GDM1 (cell line): ENCODE measurements around the gene HDAC4.

Source experiments
- DNase-seq: peaks from one replicate; lab custom pipeline; 2025; lab: John Stamatoyannopoulos, UW

Gene HDAC4

DNA sequence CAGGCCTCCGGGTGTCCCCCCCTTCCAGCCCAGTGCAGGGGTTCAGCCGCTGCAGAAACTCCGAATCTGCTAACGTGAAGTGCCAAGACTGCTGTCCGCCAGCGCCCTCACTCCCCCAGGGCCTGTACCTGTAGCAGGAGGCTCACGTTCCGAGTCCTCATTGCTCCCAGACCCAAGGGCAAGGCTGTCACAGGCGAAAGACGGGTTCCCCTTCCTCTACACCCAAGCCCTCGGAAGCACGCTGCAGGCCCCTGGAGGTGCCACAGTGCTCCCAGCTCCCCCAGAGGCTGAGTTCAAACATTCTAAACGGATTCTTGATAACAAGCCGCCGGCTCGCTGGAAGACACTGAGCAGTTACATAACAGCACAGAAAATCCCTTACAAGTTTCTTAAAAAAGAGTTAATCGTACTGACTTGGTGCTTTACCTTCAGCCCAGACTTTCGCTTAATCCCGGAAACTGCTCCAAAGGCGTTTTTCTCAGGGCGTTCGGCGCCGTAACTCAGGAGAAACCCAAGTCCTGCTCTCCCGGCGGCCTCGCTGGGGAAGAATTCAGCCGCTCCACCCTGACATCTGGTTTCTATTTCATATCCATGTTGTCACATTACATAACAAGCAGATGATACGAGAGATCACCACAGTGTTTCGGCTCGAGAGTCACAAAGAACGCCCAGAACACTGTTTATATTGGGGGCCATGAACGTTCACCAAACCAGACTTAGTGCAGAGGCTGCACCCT, 92.0 kb downstream of the HDAC4 start:
- DNase-seq: no peak

DNA sequence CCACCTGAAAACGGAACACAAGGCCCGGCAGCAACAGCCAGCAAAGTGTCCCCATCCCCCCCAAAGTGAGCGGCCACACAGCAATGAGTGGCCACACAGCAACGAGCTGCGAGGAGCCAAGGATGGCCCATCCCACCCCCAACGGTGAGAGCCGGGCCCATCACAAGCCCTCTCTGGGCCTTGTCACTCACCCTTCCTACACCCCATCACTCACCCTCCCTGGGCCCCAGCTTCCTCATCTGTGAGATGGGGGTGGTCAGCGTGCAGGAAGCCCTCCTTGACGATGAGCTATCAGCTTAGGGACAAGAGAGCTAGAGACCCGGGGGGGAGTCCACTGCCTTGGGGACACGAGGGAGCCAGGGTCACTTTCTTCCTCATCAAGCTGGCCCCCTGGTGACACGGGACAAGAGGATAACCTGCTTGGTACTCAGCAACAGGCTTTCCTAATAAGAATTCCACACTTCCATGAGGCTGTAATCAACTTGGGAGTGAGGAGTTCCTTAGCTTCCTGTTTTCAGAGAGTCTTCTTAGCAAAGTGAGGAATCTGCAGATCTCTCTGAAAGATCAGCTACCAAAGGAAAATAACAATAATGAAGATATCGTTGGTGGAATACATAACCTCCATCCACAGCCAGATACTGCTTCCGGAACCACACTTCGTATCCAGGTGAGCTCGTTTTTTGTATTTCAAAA, 92.8 kb downstream of the HDAC4 start:
- DNase-seq: no peak

DNA sequence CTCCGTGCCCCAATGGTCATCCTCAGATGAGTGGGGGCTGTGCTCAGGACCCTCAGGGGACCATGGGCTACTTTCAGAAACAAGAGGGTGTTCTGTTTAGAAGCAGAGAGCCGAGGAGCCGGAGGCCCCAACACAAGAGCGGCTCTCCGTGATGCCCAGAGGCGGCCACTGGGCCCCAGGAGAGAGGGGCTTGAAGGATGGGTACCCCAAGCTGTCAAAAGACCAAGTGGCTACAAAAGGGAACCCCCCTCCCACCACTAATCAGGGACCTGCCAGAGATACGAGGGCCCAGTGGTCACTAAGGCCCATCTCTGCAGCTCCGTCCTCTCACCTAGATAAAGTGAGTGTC, 93.6 kb downstream of the HDAC4 start:
- DNase-seq: no peak

DNA sequence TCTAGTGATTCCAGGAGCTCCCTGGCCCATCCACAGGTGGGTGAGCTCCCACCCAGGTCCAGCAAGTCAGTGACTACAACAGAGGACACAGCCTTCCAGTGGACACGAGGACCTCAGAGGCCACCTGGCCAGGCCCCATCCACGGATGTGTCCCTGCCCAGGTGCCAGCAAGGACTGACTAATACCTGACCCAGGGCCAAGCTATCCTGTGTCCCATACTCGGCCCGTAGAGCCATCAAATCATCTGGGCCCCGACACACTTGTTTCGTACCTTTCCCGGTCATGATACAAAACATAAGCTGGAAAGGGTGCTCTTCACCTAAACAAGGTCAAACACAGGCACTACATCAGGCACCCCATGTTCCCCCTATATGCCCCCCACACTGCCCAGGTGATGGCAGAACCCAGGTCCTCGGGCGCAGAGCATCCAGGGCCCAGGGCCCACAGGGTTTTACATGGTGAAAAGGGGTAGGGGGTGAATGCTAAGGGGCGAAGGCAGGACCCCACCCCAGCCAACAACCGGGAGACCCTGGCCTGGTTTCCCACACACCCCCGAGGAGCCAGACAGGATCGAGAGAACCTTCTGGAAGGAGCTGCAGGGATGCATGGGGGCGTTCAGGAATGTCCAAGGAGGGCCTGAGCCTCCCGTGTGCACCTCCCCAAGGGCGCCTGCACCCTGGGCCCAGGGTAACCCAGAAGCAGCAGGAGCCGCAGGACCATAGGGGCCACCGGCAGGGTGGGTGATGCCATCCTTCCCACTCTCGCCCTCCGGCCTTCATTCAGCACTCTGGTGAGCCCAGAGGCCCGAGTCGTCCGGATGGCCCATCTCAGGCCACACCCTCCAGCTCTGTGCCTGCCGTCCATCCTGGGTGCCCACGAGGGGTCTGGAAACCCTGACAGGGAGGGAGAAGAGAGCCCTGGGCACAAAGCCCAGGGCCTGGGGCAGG, 94.3 kb downstream of the HDAC4 start:
- no peak for DNase-seq

DNA sequence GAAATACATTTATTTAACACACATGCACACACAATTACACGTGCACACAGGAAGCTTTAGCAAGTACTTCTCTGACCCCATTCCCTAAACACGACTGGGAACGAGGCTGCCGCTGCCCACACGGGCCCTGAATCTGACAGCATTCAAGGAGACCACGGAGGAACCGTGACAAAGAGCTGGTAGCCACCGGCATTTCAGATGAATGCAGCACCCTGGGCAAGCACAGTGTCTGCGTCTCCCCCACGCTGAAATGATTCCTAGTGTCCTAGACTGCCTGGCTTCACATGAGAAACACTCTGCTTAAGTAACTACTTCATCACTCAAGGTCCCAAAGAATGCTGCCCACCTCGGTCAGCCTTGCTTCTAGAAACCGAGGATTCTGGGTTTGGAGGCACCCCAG, 95.0 kb downstream of the HDAC4 start:
- no peak for DNase-seq

DNA sequence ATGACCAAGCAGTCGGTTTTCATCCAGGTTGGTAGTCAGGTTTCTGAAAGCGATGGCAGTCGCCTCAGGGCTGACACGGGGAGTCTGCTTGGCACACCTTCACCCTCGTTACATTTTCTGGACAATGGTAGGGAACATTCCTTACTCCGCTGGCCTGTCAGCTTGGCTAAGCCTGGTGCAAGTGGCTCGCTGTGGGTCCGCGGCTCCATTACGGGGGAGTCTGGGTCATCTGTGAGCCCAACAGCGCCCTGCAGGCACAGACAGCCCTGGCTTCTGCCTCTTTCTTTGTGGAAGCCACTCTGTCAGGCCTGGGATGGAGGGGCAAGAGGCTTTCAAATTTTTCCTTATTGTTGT, 95.6 kb downstream of the HDAC4 start:
- DNase-seq: no peak

DNA sequence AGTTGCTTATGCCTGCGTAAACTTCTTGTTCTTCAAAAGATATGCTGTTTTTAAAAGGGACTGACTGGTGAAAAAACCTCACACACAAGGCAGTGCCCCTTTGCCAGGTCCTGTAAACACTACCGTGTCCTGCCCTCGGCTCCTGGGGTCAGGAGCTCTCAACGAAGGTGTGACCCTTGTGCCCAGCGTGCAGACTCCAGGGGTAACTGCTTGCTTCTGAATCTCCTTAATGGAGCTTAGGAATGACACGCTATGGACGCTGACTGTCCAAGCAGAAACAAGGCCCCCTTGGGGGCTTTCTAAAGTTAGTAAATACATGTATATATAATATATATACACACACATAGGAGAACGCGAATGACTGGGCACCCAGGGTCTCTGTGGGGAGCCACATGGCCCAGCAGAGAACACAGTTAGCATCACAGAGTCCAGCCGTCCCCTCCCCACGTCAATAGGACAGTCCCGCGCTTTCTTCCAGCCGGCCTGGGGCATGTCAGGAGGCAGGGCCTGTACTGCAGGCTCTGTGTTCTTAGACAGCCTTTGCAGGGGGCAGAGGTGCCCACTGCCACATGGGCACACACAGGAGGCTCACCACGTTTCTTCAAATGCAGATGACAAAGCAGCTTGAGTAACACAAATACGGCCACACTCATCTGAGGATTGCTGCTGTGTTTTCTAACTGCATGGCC, 96.1 kb downstream of the HDAC4 start:
- DNase-seq: no peak

DNA sequence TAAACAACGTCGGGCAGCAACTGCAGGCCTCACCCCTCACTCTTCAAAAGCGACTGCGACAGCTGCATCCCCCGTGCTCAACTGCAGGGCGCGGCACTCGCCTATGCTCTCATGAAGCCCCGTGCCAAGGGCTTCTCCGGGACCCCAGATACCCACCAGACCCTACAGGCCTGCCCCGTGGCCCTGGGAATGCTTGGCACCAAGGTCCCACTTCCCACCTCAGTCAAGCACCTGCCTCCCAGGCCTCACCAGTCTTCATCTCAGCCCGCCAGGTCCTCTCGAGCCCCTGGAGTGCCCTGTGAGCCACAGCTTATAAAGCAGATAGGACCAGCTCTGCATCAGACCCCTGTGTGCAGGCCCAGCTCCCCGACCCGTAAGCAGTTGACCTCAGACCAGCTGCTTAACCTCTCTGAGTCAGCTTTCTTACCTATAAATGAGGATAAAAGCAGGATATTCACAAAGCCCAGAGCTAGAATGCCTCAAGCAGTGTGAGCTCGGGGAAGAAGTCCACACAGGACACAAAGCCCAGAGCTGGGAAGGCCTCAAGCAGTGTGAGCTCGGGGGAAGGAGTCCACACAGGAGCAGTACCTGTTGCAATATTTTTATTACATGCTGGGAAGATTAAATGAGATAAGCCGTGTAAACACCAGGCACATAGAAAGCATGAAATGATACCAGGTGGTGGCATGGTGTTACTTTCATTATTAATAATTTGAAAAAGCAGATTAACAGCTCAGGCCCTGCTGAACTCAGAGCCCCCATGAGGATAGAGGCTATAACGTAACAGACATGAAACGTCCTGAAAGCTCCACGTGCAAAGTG, 96.9 kb downstream of the HDAC4 start:
- no peak for DNase-seq

DNA sequence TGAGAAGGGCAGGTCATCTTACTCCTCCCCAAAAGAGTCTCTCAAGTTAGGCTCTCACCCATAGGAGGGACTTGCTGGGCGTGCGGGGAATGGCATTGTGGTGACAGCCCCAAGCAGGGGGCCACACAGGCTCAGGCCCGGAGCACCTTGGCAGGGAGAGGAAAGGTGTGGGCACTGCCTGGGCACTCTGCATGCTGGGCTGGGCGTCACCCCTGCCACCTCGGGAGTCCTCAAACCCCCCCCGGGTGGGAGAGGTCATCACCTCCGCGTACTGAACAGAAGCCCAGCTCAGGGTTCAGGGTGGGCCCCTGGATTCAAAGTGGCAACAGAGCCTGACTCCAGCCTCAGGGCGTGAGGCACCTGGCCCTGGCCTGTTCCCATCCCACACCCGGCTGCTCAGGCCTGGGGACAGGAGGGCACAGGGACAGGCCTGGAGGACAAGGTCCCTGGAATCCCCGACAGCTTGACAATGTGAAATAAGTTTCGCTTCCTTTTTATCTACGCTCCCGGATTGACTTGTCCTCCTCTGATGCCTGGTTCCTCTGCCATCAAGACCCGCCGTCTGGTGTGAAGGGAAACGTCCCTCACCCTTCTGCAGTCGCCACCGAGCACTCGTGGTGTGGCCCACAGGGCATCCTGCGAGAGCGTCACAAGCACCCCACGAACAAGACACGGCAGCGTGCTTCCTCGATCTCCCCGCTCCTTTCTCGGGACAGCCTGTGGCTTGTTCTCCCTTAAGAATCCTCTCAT, 97.8 kb downstream of the HDAC4 start:
- DNase-seq: no peak

DNA sequence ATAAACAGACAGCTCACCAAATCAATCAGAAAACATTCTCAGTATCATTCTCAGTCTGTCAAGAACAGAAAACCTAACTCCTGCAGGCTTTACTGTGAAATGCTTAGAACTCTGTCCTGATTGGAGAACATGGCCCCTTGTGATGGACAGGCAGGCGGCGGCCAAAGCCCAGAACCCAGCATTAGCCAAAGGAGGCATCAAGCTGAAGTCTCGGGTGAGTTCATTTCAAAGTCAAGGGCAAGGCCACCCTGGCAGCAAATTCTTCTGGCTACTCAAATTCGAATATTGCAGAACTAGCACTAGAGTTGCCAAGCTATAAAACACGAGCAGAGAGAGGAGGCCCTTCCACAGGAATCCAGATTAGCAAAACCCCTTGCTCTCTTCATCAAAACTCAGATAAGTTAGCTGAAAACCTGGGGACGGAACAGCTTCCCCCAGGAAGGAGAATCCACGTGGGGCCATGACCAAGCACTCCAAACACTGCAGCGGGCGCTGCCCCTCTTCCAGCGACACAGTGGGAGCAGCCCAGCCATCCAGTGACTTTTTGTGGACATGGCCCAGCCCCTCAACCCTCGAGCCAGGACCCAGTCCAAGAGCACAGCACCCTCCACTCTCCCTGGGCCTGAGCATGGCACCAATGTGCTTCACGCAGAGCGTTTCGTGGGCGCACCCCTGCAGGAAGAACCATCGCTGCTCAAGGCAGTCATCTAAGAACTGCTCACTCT, 98.6 kb downstream of the HDAC4 start:
- DNase-seq: no peak

DNA sequence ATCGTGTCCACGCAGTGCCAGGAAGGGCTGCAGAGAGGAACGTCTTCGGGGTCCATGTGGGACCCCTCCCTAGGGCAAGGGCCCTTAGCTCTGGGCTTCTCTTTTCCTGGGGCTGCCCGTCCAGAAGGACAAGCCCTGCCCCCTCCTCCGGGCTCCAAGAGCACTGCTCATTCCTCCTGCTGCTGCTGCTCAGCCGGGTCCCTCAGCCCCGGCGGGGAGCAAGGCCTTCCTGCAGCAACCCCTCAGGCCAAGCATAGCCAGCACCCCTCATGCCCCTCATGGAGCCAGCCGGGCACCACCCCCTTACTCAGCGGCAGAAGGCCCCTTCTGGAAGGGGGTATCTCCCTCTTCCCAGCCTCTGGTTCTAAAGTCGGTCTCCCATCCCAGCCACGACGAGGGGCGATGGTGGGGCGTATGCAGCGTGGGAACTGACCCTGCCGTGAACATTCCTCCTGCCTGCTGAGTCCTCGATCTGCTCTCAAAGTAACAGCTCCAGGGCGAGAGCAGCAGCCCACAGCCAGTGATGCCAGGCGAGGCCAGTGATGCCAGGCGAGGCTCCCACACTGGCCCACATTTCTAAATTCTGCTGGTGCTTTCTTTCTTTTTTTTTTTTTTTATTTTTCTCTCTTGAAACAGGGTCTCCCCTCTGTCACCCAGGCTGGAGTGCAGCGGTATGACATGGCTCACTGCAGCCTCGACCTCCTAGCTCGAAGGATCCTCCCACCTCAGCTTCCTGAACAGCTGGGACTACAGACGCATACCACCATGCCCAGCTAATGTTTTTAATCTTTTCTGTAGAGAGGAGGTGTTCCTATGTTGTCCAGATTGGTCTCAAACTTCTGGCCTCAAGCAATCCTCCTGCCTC, 99.7 kb downstream of the HDAC4 start:
- DNase-seq: no peak

DNA sequence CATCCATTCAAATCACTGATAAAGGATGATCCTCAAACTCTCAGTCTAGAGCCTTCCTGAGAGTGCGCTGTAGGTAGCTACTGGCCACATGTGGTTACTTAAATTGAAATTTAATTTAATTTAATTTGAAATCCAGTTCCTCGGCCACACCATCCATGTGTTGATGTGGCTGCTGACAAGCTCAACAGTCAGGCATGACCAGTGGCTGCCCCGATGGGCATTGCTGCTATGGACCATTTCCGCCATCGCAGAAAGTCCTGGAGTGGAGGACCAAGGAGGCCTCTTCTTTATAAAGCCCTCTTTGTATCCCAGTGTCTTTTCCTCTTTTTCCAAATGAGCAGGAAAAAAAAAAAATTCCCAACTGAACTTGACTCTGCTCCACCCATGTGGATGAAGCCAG, 100.6 kb downstream of the HDAC4 start:
- DNase-seq: no peak

DNA sequence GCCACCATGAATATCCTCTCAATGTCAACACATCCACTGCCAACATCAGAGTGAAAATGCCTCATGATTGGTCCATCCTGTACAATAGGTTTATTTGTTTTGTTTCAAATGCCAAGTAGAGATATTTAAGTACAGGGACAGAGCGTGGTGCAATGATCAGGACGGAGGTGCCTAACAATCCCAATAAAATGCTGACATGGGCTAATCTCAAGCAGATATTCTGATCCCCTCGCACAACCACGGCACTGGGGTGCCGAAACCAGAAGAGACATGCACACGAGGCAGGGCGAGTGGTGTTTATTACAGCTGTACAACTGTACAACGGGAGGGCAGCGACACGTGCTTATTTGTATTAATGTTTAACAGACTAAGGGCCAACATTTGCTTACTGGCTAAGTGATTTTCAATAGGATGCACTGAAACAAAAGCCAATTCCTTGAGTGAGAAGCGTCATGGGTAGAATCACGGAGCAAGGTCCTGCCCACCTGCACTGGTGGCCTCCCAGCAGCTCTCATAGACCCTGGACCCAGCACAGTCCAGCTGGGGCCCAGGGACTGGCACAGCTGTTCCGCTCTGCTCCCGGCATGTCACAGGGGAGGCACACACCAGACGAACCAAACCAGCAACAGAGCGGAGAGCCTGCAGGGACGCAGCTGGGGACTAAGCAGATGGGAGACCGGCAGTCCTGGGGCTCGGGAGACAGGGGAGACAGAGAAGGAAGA, 101.4 kb downstream of the HDAC4 start:
- DNase-seq: no peak

DNA sequence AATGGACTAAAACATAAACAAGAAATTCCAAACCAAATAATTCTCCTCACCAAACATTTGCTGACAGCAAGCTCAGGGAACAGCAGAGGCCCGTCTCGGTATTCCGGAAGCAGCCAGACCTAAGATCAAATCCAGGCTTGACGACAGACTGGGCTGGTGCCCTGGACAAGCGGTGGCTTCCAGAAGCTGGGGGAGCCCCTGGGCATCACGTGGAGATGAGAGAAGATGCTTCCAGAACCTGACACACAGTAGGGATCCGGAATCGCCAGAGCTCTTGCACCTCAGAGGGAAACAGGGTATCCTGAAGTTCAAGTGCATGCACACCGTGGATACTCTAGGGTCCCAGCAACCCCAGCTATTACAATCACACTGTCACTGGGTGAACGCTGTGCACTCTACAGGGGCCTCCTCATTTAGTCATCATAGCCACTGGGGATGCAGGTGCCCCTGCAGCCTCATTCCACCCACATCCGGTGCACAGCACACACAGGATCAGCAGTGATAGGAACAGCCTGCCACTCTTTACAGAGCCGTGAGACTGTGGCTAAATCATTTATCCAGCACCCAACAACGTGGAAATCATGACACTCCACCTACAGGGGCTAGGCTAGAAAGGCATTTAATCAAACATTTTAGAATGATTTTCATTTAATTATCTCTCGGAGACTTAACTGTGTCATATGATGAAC, 102.6 kb downstream of the HDAC4 start:
- DNase-seq: peak; percentile 3

DNA sequence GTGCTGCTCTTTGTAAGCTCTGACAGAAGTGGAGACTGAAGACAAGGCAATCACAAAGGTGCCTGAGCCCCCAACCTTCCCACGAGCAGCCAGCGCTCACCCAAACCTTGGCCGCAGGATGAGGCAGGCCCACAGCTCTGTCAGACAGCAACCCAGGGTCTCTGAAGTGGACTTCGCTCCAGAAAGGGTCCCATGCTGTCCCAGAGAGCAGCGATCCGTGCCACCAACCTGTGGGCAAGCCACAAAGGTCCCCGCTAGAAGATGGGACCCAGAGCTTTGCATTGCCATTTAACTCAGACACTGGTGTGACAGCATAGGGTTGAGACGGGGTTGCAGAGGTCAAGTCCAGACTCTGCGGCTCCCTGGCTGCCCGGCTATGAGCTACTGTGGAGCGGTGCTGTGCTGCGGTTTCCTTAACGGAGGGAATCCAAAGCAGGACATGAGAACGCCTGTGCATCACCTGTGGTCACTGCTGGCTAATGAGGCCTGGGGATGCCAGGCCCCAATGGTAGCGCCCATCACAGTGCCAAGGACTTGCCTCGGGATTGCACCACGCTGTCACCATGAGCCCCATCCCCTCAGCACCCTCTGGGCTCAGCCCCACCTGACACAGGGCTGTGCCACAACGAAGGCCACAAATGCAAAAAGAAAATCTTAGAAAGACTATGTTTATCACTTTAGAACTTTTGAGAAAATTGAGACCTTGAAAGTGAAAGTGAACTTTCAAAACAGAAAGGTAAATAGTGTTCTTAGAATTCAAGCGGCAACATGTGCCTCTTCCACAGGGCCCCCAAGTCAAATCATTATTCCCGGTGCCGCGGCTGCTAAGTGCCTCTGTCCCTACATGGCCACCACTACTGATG, 103.4 kb downstream of the HDAC4 start:
- DNase-seq: no peak

DNA sequence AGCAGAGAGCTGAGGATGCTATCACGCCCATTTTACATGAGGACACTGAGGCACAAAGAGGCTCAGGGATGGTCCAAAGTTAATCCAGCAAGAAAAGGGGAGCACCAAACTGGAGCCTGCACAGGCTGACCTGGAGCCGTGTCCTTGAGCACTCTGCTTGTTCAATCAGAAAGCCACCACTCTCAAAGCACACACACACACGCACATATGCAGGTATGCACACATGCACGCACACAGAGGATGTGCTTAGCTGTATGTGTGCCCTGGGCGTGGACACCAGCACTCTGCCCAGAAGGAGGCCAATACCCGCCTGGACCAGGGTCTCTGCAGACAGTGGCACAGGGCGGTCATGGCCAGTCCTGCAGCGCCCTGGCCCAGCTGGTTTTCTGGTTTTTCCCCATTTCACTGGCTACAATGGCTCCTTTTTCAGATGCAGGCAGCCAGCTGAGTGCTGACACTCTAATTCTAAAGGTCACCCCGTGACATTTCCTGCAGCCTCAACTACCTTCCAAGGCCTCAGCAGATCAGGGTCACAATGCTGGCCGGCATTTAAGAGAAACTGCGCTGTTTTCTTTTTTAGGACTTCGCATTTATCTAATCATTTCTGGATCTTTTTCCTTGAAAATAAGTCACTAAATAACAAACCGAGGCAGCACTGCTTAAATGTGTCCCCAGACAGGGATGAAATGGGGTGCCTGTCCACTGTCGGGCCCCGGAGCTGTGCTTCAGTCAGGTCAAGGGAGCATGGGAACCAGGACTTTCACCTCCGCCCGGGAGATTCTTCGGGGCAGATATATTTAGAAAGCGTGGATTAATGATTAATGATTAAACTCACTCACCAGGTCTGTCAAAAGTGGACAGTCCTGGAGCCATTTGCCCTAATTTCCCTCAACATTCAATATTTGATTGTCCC, 104.5 kb downstream of the HDAC4 start:
- DNase-seq: no peak
